Activated CD4-positive, alpha-beta memory T cell treated with anti-CD3 and anti-CD28 coated beads, Interleukin-2, amount 10 ng/mL, durations not matched to agents 7 days and 5 days (primary cell): Measurements from ENCODE around the gene CCDC74A. TPM values are rescaled to one million over a fixed set of nuclear protein-coding genes. Genes with fewer than 3 reads are reported as not detected.
"Not testable (repeated sequence)": the region's sequence is repeated elsewhere in the genome, so short reads cannot be mapped to it uniquely, and the experiment has no call there.

Experiments used
- CTCF ChIA-PET: fragments of 350-600 bp; sonication (Branson Sonifier 250); formaldehyde crosslinking; loops from one replicate; lab custom pipeline; 2021; ENCODE audit warnings: antibody characterized with exemption, inconsistent platforms; lab: Charles Lee
- POLR2A ChIA-PET: fragments of 350-600 bp; sonication (Branson Sonifier 250); formaldehyde crosslinking; loops from one replicate; lab custom pipeline; 2021; ENCODE audit warnings: antibody characterized with exemption; lab: Charles Lee
- DNase-seq: peaks from one replicate; pipeline ENCODE4 v3.0.0-alpha.2; 2020
- H3K27ac Mint-ChIP-seq: one replicate; pipeline ENCODE4 v1.8.0; 2021; ENCODE audit warnings: mild to moderate bottlenecking, mixed read lengths
- H3K27me3 Mint-ChIP-seq: one replicate; pipeline ENCODE4 v1.8.0; 2021; ENCODE audit warnings: mixed read lengths
- H3K36me3 Mint-ChIP-seq: one replicate; pipeline ENCODE4 v1.8.0; 2021; ENCODE audit warnings: low read depth, mixed read lengths
- H3K4me1 Mint-ChIP-seq: one replicate; pipeline ENCODE4 v1.8.0; 2021; ENCODE audit warnings: mixed read lengths
- H3K4me3 Mint-ChIP-seq: one replicate; pipeline ENCODE4 v1.8.0; 2021; ENCODE audit warnings: mild to moderate bottlenecking, mixed read lengths
- H3K9me3 Mint-ChIP-seq: one replicate; pipeline ENCODE4 v1.8.0; 2021; ENCODE audit warnings: mixed read lengths
- total RNA-seq, 2 experiments: library from RNA; stranded (reverse); gene quantifications; one replicate each; pipeline ENCODE4 v1.2.3, GENCODE V29; 2021

Gene CCDC74A
- total RNA-seq, 2 experiments from 2014 or later, result 4.5 to 5.2 TPM

DNA sequence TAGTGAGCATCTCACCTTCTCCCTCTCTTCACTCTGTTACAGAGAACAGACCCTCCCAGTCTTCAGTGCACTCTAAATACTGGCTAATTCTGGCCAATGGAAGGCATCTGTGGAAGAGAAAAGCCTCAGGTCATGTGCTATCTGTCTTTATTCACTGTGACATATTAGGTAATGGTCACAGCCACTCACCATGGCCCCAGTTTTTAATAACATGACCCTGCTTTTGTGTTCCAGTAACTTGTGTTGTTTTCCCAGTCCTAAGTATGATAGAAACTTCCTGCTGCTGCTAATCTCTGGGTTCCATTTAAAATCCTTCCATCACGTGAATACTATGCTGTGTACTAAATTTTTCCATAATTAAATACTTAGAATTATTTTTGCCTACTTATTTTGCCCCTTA, 40.7 kb downstream of the CCDC74A start:
- DNase-seq, H3K36me3 Mint-ChIP-seq, CTCF ChIA-PET, H3K9me3 Mint-ChIP-seq, POLR2A ChIA-PET, H3K4me3 Mint-ChIP-seq, H3K27ac Mint-ChIP-seq, H3K4me1 Mint-ChIP-seq: not testable (repeated sequence)
- peaks cover 36% of the 10 kb centered on the region for H3K27me3 Mint-ChIP-seq

- H3K27me3 Mint-ChIP-seq, result peaks cover 20% of the 10 kb centered on the region
- DNase-seq, result no peak
- no peak overlapping the region for H3K27ac Mint-ChIP-seq
- no peaks in the 10 kb centered on the region for H3K36me3 Mint-ChIP-seq
- H3K4me3 Mint-ChIP-seq, result no peak overlapping the region
- CTCF ChIA-PET, result no interaction called here
- no peaks in the 10 kb centered on the region for H3K9me3 Mint-ChIP-seq
- POLR2A ChIA-PET, result no interaction called here
- H3K4me1 Mint-ChIP-seq, result no peaks in the 10 kb centered on the region
These were observed 44.5 kb downstream of the CCDC74A start for GRCh38 chr2:131572175-131572574.

- Mint-ChIP-seq H3K27ac (no peak overlapping the region), H3K36me3 (no peaks in the 10 kb centered on the region), H3K4me1 (no peaks in the 10 kb centered on the region), H3K4me3 (no peak overlapping the region), H3K27me3 (peaks cover 36% of the 10 kb centered on the region), H3K9me3 (no peaks in the 10 kb centered on the region)
- DNase-seq, result no peak
- CTCF ChIA-PET, result no interaction called here
- POLR2A ChIA-PET, result no interaction called here
These were observed 50.1 kb downstream of the CCDC74A start for GRCh38 chr2:131577812-131578211.

DNA sequence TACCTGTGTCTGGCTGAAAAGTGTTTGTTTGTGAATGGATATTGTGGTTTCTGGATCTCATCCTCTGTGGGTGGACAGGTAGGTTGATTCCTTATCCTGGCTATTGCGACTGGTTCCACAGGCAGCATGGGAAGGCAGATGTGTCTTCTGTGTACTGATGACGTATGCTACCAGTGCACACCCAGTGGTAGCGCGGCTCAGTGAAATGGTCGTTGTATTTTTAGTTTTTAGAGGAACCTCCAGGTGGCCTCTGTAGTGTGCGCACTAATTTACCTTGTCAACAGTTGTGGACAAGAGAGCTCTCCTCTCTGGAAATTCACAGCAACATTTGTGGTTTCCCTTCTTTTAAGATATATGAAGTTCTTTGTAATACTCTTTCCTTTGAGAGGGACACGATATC, 52.5 kb downstream of the CCDC74A start:
- DNase-seq, result no peak
- Mint-ChIP-seq H3K27me3 (peaks cover 35% of the 10 kb centered on the region), H3K36me3 (no peaks in the 10 kb centered on the region), H3K4me1 (no peaks in the 10 kb centered on the region), H3K4me3 (no peak overlapping the region), H3K27ac (no peak overlapping the region), H3K9me3 (no peaks in the 10 kb centered on the region)
- CTCF ChIA-PET, result no interaction called here
- POLR2A ChIA-PET, result no interaction called here

Other genes with a start within 250 kb of the CCDC74A start
- under 1 TPM in 1 of 2 experiments, not detected in 1; 0.18 TPM for gene RAB6D, start 163.7 kb upstream of the CCDC74A start, total RNA-seq
- gene TUBA3D, start 51.8 kb upstream of the CCDC74A start, total RNA-seq, result not detected
- 100 to 1,000 TPM; 249 to 267 TPM for gene MZT2A, start 35.5 kb upstream of the CCDC74A start, total RNA-seq